Fibroblast of mammary gland (primary cell): ENCODE results near the gene MTRF1.

Experiments
- DNase-seq: peaks from one replicate; pipeline ENCODE4 v3.0.0-alpha.2; 2010; ENCODE audit warnings: low read depth
- H3K4me3 ChIP-seq: 2 replicates; pipeline ENCODE4 v1.5.1; 2011; ENCODE audit warnings: low read depth, mild to moderate bottlenecking, low read length, moderate library complexity; ENCODE audit not compliant: control insufficient read depth
- CTCF ChIP-seq: conservative IDR thresholded peaks from 2 replicates; pipeline ENCODE4 v1.5.1; 2011; ENCODE audit warnings: low read depth, low read length, inconsistent platforms; ENCODE audit not compliant: control insufficient read depth, insufficient read depth

The MTRF1 gene

GRCh38 chr13:41213919-41214318 is 49.5 kb downstream of the MTRF1 start:
- DNase-seq = no peak
- no peak overlapping the region for H3K4me3 ChIP-seq
- TF ChIP-seq CTCF = no peak

GRCh38 chr13:41213316-41213715 is 50.1 kb downstream of the MTRF1 start:
- no peak for TF ChIP-seq CTCF
- DNase-seq = no peak
- no peak overlapping the region for H3K4me3 ChIP-seq

- no peak overlapping the region for H3K4me3 ChIP-seq
- no peak for TF ChIP-seq CTCF
- no peak for DNase-seq
These were observed 50.5 kb downstream of the MTRF1 start for GRCh38 chr13:41212881-41213280.

GRCh38 chr13:41211062-41211461 is 52.3 kb downstream of the MTRF1 start:
- no peak overlapping the region for H3K4me3 ChIP-seq
- DNase-seq = no peak
- TF ChIP-seq CTCF = no peak

DNA sequence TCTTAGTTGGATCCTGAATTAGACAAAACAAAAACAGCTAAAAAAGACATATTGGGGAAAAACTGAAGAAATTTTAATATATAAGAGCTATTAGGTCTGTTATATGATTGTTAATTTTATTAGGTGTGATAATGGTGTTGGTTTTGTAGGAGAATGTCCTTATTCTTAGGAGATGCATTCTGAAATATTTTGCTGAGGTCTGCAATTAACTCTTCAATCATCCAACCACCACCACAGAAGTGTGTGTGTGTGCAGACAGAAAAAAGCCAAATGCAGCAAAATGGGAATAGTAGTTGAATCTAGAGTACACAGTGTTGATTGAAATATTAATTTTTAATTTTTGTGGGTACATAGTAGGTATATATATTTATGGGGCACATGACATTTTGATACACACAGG is 56.9 kb downstream of the MTRF1 start:
- TF ChIP-seq CTCF = no peak

DNA sequence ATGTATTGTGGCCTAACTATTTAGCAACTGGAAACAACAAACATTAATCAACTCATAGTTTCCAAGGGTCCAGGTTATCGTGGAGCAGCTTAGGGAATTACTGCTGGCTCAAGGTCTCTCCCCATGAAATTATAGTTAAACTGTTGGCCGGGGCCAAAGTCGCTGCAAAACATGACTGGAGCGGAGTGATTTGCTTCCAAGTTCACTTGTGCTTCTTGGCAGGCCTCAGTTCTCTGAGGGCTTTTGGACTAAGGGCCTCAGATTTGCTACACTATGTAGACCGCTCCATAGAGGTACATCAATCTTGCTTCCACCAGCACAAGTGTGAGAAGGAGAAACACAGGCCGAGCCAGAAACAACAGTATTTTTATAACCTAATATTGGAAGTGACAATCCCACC is 59.6 kb downstream of the MTRF1 start:
- H3K4me3 ChIP-seq = no peak overlapping the region
- DNase-seq = no peak
- no peak for TF ChIP-seq CTCF

More for the DNA sequence above, 56.9 kb downstream of the MTRF1 start:
- no peak for DNase-seq
- no peak overlapping the region for H3K4me3 ChIP-seq

GRCh38 chr13:41200126-41200525 is 63.2 kb downstream of the MTRF1 start:
- DNase-seq = no peak
- no peak overlapping the region for H3K4me3 ChIP-seq
- TF ChIP-seq CTCF = no peak
